Mesendoderm (in vitro differentiated cells): ENCODE measurements around the gene HAO2. TPM values are rescaled to one million over a fixed set of nuclear protein-coding genes. Genes with fewer than 3 reads are reported as not detected.

Experiments used
- DNase-seq: peaks from one replicate; pipeline ENCODE4 v3.0.0; 2013
- H2AK5ac ChIP-seq: 2 replicates; pipeline ENCODE4 v1.6.1; 2013; ENCODE audit warnings: low read length, inconsistent platforms
- H2BK120ac ChIP-seq: 2 replicates; pipeline ENCODE4 v1.6.1; 2013; ENCODE audit warnings: low read depth, mild to moderate bottlenecking, low read length, moderate library complexity, mixed read lengths
- H2BK15ac ChIP-seq: replicated peaks from 2 replicates; pipeline ENCODE4 v1.6.1; 2013; ENCODE audit warnings: low read depth, mild to moderate bottlenecking, moderate library complexity
- H2BK5ac ChIP-seq: 2 replicates; pipeline ENCODE4 v1.6.1; 2013; ENCODE audit warnings: low read length, inconsistent platforms
- H3K18ac ChIP-seq: 2 replicates; pipeline ENCODE4 v1.6.1; 2013; ENCODE audit warnings: mild to moderate bottlenecking, low read length, mixed read lengths
- H3K23ac ChIP-seq: one replicate; pipeline ENCODE4 v1.6.1; 2013; ENCODE audit warnings: low read length
- H3K27ac ChIP-seq: 2 replicates; pipeline ENCODE4 v1.5.1; 2013; ENCODE audit warnings: low read depth, mild to moderate bottlenecking, inconsistent platforms, low read length, moderate library complexity
- H3K27me3 ChIP-seq: 2 replicates; pipeline ENCODE4 v1.6.1; 2013; ENCODE audit warnings: low read length, control low read depth, mild to moderate bottlenecking, inconsistent platforms; ENCODE audit not compliant: insufficient read depth, poor library complexity
- H3K36me3 ChIP-seq: 2 replicates; pipeline ENCODE4 v1.6.1; 2013; ENCODE audit warnings: low read length, inconsistent platforms; ENCODE audit not compliant: control insufficient read depth, insufficient read depth
- H3K4ac ChIP-seq: one replicate; pipeline ENCODE4 v1.6.1; 2013; ENCODE audit warnings: low read depth, mild to moderate bottlenecking, low read length, moderate library complexity
- H3K4me1 ChIP-seq: 2 replicates; pipeline ENCODE4 v1.6.1; 2013; ENCODE audit warnings: low read depth, low read length, inconsistent platforms; ENCODE audit not compliant: control insufficient read depth
- H3K4me2 ChIP-seq: 2 replicates; pipeline ENCODE4 v1.6.1; 2013; ENCODE audit warnings: low read length
- H3K4me3 ChIP-seq: 2 replicates; pipeline ENCODE4 v1.5.1; 2013; ENCODE audit warnings: mild to moderate bottlenecking, low read length
- H3K56ac ChIP-seq: one replicate; pipeline ENCODE4 v1.6.1; 2013; ENCODE audit warnings: low read length
- H3K79me1 ChIP-seq: 2 replicates; pipeline ENCODE4 v1.6.1; 2013; ENCODE audit warnings: low read length, inconsistent platforms
- H3K79me2 ChIP-seq: 2 replicates; pipeline ENCODE4 v1.6.1; 2013; ENCODE audit warnings: mild to moderate bottlenecking, low read length; ENCODE audit not compliant: control insufficient read depth, insufficient read depth
- H3K9ac ChIP-seq: 2 replicates; pipeline ENCODE4 v1.6.1; 2013; ENCODE audit warnings: low read length, inconsistent platforms
- H4K5ac ChIP-seq: one replicate; pipeline ENCODE4 v1.6.1; 2013; ENCODE audit warnings: low read length
- H4K8ac ChIP-seq: one replicate; pipeline ENCODE4 v1.6.1; 2013; ENCODE audit warnings: low read depth, mild to moderate bottlenecking, control low read depth, low read length, moderate library complexity
- WGBS: extraction: QIAGEN DNeasy Blood & Tissue Kit; methylation state at CpG from one replicate; pipeline ENCODE4 v1.1.7; 2013; ENCODE audit warnings: low lambda C conversion rate, missing lambda C conversion rate; ENCODE audit not compliant: insufficient coverage; ENCODE audit errors: extremely low coverage; 5-methylcytosine and 5-hydroxymethylcytosine counted together
- small RNA-seq: library from polyadenylated mRNA; stranded (forward); fragments of <200 nt; extraction: miRNeasy Mini kit (QIAGEN cat#:217004); gene quantifications from one replicate; pipeline ENCODE3, GENCODE V24; 2013; ENCODE audit not compliant: insufficient read depth

The HAO2 gene

DNA sequence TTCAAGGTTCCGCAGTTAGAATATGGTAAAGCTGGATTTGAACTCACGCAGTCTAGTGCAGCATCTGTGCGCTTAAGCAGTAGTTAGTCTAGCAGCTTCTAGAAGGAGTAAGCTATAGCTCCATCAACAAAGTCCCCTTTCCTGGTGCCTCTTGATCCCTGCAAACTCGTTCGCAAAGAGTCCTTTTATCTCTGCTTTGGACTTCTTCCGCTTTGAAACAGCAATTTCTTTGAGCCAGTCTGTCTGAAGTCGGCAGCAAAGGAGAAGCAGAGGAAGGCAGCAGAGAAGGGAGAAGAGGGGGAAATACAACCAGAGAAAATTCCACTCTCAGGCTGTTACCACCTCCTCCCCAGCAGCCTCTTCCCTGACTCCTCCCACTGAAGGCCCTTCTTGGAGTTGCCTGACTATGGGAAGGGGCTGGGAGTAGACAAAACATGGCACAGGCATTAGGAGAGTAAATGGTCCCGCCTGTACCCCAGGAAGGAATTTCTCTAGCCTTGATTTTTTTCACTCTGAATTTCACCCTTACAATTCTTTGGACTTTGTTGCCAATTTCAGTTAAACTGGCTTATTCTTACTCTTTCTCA lies 72.2 kb downstream of the HAO2 start:
- no peak overlapping the region for H2AK5ac ChIP-seq
- no peaks in the 10 kb centered on the region for H3K79me2 ChIP-seq
- no peak overlapping the region for H3K18ac ChIP-seq
- no peak overlapping the region for H3K4ac ChIP-seq
- no peak overlapping the region for H3K23ac ChIP-seq
- no peak overlapping the region for H3K27ac ChIP-seq
- no peak overlapping the region for H2BK120ac ChIP-seq
- H2BK5ac ChIP-seq = peak overlapping the region; percentile 76
- H4K8ac ChIP-seq = no peak overlapping the region
- H3K9ac ChIP-seq = peak overlapping the region; percentile 23
- H3K79me1 ChIP-seq = no peaks in the 10 kb centered on the region
- no peaks in the 10 kb centered on the region for H3K27me3 ChIP-seq
- no peaks in the 10 kb centered on the region for H3K36me3 ChIP-seq
- H2BK15ac ChIP-seq = no peak overlapping the region
- no peak overlapping the region for H3K4me3 ChIP-seq
- no peak overlapping the region for H4K5ac ChIP-seq
- WGBS = no CpG with 5 or more reads among the region's 8 CpGs
- H3K4me1 ChIP-seq = peaks cover 4% of the 10 kb centered on the region
- DNase-seq = peak; percentile 61
- H3K4me2 ChIP-seq = no peak overlapping the region
- peak overlapping the region; percentile 22 for H3K56ac ChIP-seq

DNA sequence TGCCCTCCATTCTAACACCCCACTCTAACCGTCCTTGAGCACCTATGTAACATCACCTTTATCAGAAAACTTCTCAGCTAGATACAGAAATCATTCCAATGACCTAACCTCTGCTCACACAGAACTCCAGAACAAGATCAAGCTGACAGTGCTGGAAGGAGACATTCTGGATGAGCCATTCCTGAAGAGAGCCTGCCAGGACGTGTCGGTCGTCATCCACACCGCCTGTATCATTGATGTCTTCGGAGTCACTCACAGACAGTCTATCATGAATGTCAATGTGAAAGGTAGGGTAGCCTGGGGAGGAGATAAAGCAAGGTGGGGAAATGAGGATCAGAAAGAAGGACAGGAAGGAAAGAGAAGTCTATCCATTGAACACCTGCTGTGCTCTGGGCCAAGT lies 74.2 kb downstream of the HAO2 start:
- no peak overlapping the region for H3K27ac ChIP-seq
- no peak overlapping the region for H4K8ac ChIP-seq
- no peak overlapping the region for H3K4ac ChIP-seq
- no peak for DNase-seq
- H3K4me3 ChIP-seq = no peak overlapping the region
- no peak overlapping the region for H3K18ac ChIP-seq
- H3K27me3 ChIP-seq = no peaks in the 10 kb centered on the region
- no CpG with 5 or more reads among the region's 6 CpGs for WGBS
- H3K23ac ChIP-seq = no peak overlapping the region
- no peak overlapping the region for H2BK120ac ChIP-seq
- H3K4me2 ChIP-seq = no peak overlapping the region
- no peak overlapping the region for H3K56ac ChIP-seq
- H4K5ac ChIP-seq = no peak overlapping the region
- no peak overlapping the region for H2BK5ac ChIP-seq
- no peak overlapping the region for H3K9ac ChIP-seq
- H3K79me1 ChIP-seq = no peaks in the 10 kb centered on the region
- H3K36me3 ChIP-seq = no peaks in the 10 kb centered on the region
- peaks cover 4% of the 10 kb centered on the region for H3K4me1 ChIP-seq
- no peak overlapping the region for H2BK15ac ChIP-seq
- H3K79me2 ChIP-seq = no peaks in the 10 kb centered on the region
- H2AK5ac ChIP-seq = no peak overlapping the region

Small RNA genes lying within 50 kb of the gene (small RNA-seq; reads per million reads assigned to genes)
- gene RNU1-75P = not detected
